Kidney (tissue), 14 donors: ENCODE data around the gene STK11. TPM values are rescaled to one million over a fixed set of nuclear protein-coding genes. Genes with fewer than 3 reads are reported as not detected.

Source experiments
- DNase-seq, 5 donors: peaks; one replicate each; pipeline ENCODE4 v3.0.0-alpha.2; 2013 to 2020
- FAIRE-seq: peaks from 2 replicates; lab custom pipeline; 2012; peaks lifted over from hg19 to GRCh38; lab: Jason Lieb, UNC
- H3K27ac ChIP-seq, 2 donors: one replicate each; pipeline ENCODE4 v1.7.0; 2013; ENCODE audit warnings: low read depth in 2 of 2, low read length in 2 of 2, inconsistent platforms in 1 of 2
- H3K27me3 ChIP-seq: one replicate; pipeline ENCODE4 v1.7.1; 2013; ENCODE audit warnings: low read length, inconsistent platforms; ENCODE audit not compliant: control insufficient read depth, insufficient read depth
- H3K36me3 ChIP-seq, 3 donors: one replicate each; pipeline versions ENCODE4 v1.7.0 to v1.7.1; 2013; ENCODE audit warnings: low read length in 3 of 3, control low read depth in 1 of 3, inconsistent platforms in 1 of 3; ENCODE audit not compliant: insufficient read depth in 3 of 3, control insufficient read depth in 2 of 3
- H3K4me1 ChIP-seq, 3 donors: one replicate each; pipeline versions ENCODE4 v1.7.0 to v1.7.1; 2013; ENCODE audit warnings: low read length in 3 of 3, inconsistent platforms in 1 of 3, low read depth in 1 of 3; ENCODE audit not compliant: control insufficient read depth in 2 of 3, insufficient read depth in 2 of 3
- H3K4me3 ChIP-seq, 3 donors: one replicate each; pipeline versions ENCODE4 v1.7.0 to v1.8.1; 2013; ENCODE audit warnings: low read length in 3 of 3, control low read depth in 1 of 3, inconsistent platforms in 1 of 3
- H3K9ac ChIP-seq, 3 donors: one replicate each; pipeline versions ENCODE4 v1.7.0 to v1.7.1; 2013; ENCODE audit warnings: low read length in 3 of 3, control low read depth in 1 of 3, inconsistent platforms in 1 of 3
- H3K9me3 ChIP-seq, 3 donors: one replicate each; pipeline versions ENCODE4 v1.7.0 to v1.7.1; 2013; ENCODE audit warnings: low read length in 3 of 3, control low read depth in 1 of 3, inconsistent platforms in 1 of 3; ENCODE audit not compliant: control insufficient read depth in 2 of 3, insufficient read depth in 1 of 3
- intact Hi-C: fragments of 100-400 bp; cut with DNase I; formaldehyde crosslinking; loops from one replicate; pipeline ENCODE4 v1.11.1; 2022
- polyA plus RNA-seq: library from polyadenylated mRNA; stranded (reverse); fragments of 350-450 nt; fragmentation: Illumina TruSeq; extraction: RNeasy Lipid Tissue Mini Kit (QIAGEN cat#74804); gene quantifications from one replicate; pipeline ENCODE4 v1.2.3, GENCODE V29; 2014; ENCODE audit warnings: low read depth, low replicate concordance; ENCODE audit not compliant: insufficient read depth
- total RNA-seq: library from RNA; stranded (reverse); fragmentation: NEBNext Ultra II Directional; extraction: Animal tissue kit (Norgen Biotek cat#: 25700); gene quantifications from one replicate; pipeline ENCODE4 v1.2.1, GENCODE V29; 2021
- TF ChIP-seq, protein P1 (sequence below): IDR thresholded peaks from 3 replicates; pipeline ENCODE4 v1.5.1; 2012; ENCODE audit warnings: mild to moderate bottlenecking, moderate library complexity, borderline replicate concordance; ENCODE audit not compliant: insufficient read depth; ENCODE audit errors: extremely low read depth
- donor health status: control.
- donor health status: control.
- donor health status: control.
- donor health status: control.
- donor health status: control.
- donor health status: DM: yes; HTN: yes; CAD: no.
- donor health status: Normal renal cell carcinoma (clear cell type).

Gene STK11
- total and polyA plus RNA-seq, 2 donors from 2014 or later, result 40.7 to 57.7 TPM

DNA sequence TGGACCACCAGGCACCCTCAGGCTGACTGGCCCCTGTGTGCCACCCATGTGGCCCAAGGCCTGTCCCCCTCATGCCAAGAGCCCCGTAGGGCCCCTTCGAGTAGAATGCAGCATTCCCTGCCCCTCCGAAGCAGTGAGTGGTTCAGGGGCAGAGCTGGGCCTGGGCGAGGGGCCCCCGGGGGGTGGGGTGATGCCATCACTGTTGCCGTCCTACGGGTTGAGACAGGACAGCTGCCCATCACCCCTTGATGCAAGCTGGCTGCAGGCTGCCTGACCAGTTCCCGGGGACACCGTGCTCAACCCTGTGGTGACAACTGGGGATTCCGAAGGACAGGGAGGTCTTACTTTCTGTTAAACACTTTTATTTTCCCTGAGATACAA lies 36.2 kb upstream of the STK11 start:
- Histone ChIP-seq H3K36me3 (peaks cover 0 to 3% (median 0%) of the 10 kb centered on the region in 3 donors), H3K9ac (peak overlapping the region in 1 of 3 donors; percentile 55), H3K27ac (peak overlapping the region; percentile 74 to 87), H3K27me3 (no peaks in the 10 kb centered on the region), H3K9me3 (peaks cover 0 to 2% (median 0%) of the 10 kb centered on the region in 3 donors), H3K4me3 (peak overlapping the region in 1 of 3 donors; percentile 39), H3K4me1 (peaks cover 7 to 55% (median 34%) of the 10 kb centered on the region in 3 donors)
- DNase-seq (peak in 1 of 5 donors; percentile 59), FAIRE-seq (no peak)
- intact Hi-C loops, result no loop called here
- TF ChIP-seq, protein P1, sequence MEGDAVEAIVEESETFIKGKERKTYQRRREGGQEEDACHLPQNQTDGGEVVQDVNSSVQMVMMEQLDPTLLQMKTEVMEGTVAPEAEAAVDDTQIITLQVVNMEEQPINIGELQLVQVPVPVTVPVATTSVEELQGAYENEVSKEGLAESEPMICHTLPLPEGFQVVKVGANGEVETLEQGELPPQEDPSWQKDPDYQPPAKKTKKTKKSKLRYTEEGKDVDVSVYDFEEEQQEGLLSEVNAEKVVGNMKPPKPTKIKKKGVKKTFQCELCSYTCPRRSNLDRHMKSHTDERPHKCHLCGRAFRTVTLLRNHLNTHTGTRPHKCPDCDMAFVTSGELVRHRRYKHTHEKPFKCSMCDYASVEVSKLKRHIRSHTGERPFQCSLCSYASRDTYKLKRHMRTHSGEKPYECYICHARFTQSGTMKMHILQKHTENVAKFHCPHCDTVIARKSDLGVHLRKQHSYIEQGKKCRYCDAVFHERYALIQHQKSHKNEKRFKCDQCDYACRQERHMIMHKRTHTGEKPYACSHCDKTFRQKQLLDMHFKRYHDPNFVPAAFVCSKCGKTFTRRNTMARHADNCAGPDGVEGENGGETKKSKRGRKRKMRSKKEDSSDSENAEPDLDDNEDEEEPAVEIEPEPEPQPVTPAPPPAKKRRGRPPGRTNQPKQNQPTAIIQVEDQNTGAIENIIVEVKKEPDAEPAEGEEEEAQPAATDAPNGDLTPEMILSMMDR, result no peak

DNA sequence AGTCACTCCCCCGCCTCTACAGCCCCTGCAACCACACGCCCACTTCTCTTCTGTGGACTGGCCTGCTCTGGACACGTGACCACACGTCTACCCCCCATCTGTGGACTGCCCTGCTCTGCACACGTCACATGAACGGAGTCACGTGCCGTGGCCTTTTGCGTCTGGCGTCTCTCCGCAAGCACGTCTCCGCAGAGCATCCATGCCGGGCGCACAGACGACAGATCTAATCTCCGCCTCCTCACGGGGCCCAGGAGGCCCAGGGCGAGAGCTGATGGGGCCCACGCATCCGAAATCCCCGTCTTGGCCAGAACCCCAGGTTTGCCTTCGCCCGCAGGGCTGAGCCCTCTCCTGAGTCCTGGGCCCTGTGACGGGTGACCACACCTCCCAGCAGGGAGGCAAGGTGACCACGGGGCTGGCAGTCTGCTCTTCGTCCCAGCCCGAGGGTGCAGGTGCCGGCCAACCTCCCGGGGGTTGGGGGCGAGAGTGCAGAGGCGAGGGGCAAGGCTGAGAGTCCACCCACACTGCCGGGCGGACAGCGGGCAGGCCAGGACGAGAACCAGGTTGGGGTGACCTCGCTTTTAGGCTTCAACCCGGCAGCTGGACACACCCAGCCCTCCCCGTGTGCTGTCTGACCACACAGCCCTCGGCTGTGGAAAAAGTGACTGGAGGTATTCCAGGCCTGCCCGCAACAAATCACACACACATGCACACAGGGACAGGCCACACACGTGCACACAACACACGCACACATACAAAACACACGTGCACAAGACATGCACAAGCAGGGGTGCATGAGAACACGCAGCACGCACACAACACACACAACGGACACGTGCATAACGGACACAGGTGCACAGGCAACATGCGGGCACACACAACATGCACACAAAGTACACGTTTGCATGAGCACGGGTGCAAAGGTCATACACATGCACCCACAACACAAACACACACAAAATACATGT lies 35.4 kb upstream of the STK11 start:
- FAIRE-seq (no peak), DNase-seq (peak in 3 of 5 donors; percentile 35 to 74 (median 70))
- TF ChIP-seq, protein P1, result no peak
- intact Hi-C loops, result no loop called here
- H3K27ac ChIP-seq, result peak overlapping the region; percentile 69 to 87
- peaks cover 7 to 47% (median 32%) of the 10 kb centered on the region in 3 donors for H3K4me1 ChIP-seq
- peaks cover 0 to 3% (median 0%) of the 10 kb centered on the region in 3 donors for H3K36me3 ChIP-seq
- peak overlapping the region in 1 of 3 donors; percentile 7 for H3K9ac ChIP-seq
- H3K4me3 ChIP-seq, result peak overlapping the region in 1 of 3 donors; percentile 13
- H3K9me3 ChIP-seq, result peaks cover 0 to 2% (median 0%) of the 10 kb centered on the region in 3 donors
- no peaks in the 10 kb centered on the region for H3K27me3 ChIP-seq

DNA sequence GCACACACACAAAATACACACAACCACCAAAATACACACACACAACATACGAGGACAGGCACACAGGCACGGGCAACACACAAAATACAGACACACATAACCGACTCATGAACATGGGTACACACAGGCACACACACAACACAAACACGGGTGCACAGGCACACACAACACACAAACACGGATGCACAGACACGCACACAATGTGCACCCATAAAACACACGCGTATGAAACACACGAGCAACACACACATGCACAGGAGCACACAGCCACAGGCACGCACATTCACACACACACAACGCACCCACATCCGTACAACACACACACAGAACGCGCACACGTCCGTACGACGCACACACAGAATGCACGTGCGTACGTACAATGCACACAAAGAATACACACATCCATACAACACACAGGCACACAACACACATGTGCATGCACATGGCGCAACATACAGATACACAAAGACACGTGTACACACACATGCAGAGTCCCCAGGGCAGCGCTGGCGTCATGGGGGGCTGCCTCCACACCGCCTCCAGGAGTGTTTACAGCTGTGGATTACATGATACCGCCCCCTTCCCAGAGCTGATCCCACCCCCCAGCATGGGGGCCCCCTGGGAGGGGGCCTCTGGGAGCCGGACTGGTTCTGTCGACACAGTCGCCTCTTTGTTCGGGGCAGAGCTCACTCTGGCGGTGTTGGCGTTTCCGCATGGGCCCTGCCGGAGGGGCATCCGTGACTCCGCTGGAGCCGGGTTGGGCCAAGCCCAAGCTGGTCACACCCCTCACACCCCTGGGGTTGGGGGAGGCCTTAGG lies 34.4 kb upstream of the STK11 start:
- intact Hi-C loops, result no loop called here
- peaks cover 0 to 2% (median 0%) of the 10 kb centered on the region in 3 donors for H3K9me3 ChIP-seq
- H3K27me3 ChIP-seq, result no peaks in the 10 kb centered on the region
- peak overlapping the region in 1 of 3 donors; percentile 18 for H3K9ac ChIP-seq
- H3K27ac ChIP-seq, result peak overlapping the region; percentile 91 to 94
- FAIRE-seq (no peak), DNase-seq (peak; percentile 62 to 88 (median 75))
- peaks cover 0 to 3% (median 0%) of the 10 kb centered on the region in 3 donors for H3K36me3 ChIP-seq
- H3K4me1 ChIP-seq, result peaks cover 7 to 45% (median 28%) of the 10 kb centered on the region in 3 donors
- peak overlapping the region; percentile 23 to 82 (median 51) for H3K4me3 ChIP-seq
- TF ChIP-seq, protein P1, result no peak
